Caco-2 (cell line): ENCODE data around the gene SIAH2. TPM values are rescaled to one million over a fixed set of nuclear protein-coding genes. Genes with fewer than 3 reads are reported as not detected.

Experiments used
- BruUV-seq: library from RNA; stranded (reverse); fragments of 400-500 nt; replicated peaks from 2 replicates; lab custom pipeline; 2021; lab: Mats Ljungman, UMichigan
- CTCF ChIA-PET: fragments of 300-600 bp; sonication (Branson Sonifier 250); formaldehyde crosslinking; loops from one replicate; lab custom pipeline; 2022; ENCODE audit warnings: antibody characterized with exemption; lab: Charles Lee
- POLR2A ChIA-PET: fragments of 300-600 bp; sonication (Branson Sonifier 250); formaldehyde crosslinking; loops from one replicate; lab custom pipeline; 2022; ENCODE audit warnings: antibody characterized with exemption; lab: Charles Lee
- DNase-seq, 2 experiments: peaks; one replicate each; pipeline versions ENCODE4 v3.0.0 to v3.0.0-alpha.2; 2020 to 2022
- H3K27me3 ChIP-seq: replicated peaks from 2 replicates; pipeline ENCODE4 v1.6.0; 2011; ENCODE audit warnings: low read length; ENCODE audit not compliant: control insufficient read depth, insufficient read depth
- H3K36me3 ChIP-seq: 2 replicates; pipeline ENCODE4 v1.5.1; 2011; ENCODE audit warnings: low read length; ENCODE audit not compliant: control insufficient read depth, insufficient read depth
- H3K4me1 ChIP-seq: fragments of 250-450 bp; sonication (Bioruptor Pico); 2 replicates; pipeline ENCODE4 v1.5.1; 2020; ENCODE audit warnings: mild to moderate bottlenecking
- H3K4me3 ChIP-seq: 2 replicates; pipeline ENCODE4 v1.5.1; 2011; ENCODE audit warnings: low read depth, mild to moderate bottlenecking, control low read depth, low read length
- H3K9me3 ChIP-seq: fragments of 250-450 bp; sonication (Bioruptor Pico); 2 replicates; pipeline ENCODE4 v1.5.1; 2020; ENCODE audit warnings: mild to moderate bottlenecking, moderate library complexity
- H3K27ac Mint-ChIP-seq: one replicate; pipeline ENCODE4 v1.8.0; 2022; ENCODE audit warnings: mixed read lengths; ENCODE audit not compliant: unreplicated experiment
- H3K27me3 Mint-ChIP-seq: one replicate; pipeline ENCODE4 v1.8.0; 2022; ENCODE audit warnings: mixed read lengths; ENCODE audit not compliant: insufficient read depth, unreplicated experiment
- H3K36me3 Mint-ChIP-seq: one replicate; pipeline ENCODE4 v1.8.0; 2022; ENCODE audit warnings: mild to moderate bottlenecking, mixed read lengths; ENCODE audit not compliant: insufficient read depth, unreplicated experiment
- H3K4me1 Mint-ChIP-seq: one replicate; pipeline ENCODE4 v1.8.0; 2022; ENCODE audit warnings: low read depth, mixed read lengths; ENCODE audit not compliant: unreplicated experiment
- H3K4me3 Mint-ChIP-seq: one replicate; pipeline ENCODE4 v1.8.0; 2022; ENCODE audit warnings: mild to moderate bottlenecking, moderate library complexity, mixed read lengths; ENCODE audit not compliant: unreplicated experiment
- H3K9me3 Mint-ChIP-seq: one replicate; pipeline ENCODE4 v1.8.0; 2022; ENCODE audit warnings: mixed read lengths; ENCODE audit not compliant: unreplicated experiment
- intact Hi-C: fragments of 100-400 bp; cut with micrococcal nuclease; formaldehyde crosslinking; loops from one replicate; pipeline ENCODE4 v1.10.0; 2022; ENCODE audit not compliant: unreplicated experiment
- total RNA-seq: library from RNA; stranded (reverse); gene quantifications from 2 replicates; pipeline ENCODE4 v1.2.3, GENCODE V29; 2022
- TF ChIP-seq, protein P1 (sequence below), 2 experiments: fragments of 200-600 bp in 1 of 2; IDR thresholded peaks; 1 replicate in 1 of 2; 2 replicates in 1 of 2; pipeline versions ENCODE4 v1.5.1 to v1.8.0; 2011 to 2022; ENCODE audit warnings: antibody characterized with exemption in 1 of 2, control low read depth in 1 of 2, inconsistent platforms in 1 of 2, low read depth in 1 of 2, low read length in 1 of 2, mild to moderate bottlenecking in 1 of 2, moderate library complexity in 1 of 2; ENCODE audit not compliant: insufficient read depth in 1 of 2, severe bottlenecking in 1 of 2, unreplicated experiment in 1 of 2

Gene SIAH2
- total RNA-seq, 1 experiment from 2014 or later = 25.6 TPM

DNA sequence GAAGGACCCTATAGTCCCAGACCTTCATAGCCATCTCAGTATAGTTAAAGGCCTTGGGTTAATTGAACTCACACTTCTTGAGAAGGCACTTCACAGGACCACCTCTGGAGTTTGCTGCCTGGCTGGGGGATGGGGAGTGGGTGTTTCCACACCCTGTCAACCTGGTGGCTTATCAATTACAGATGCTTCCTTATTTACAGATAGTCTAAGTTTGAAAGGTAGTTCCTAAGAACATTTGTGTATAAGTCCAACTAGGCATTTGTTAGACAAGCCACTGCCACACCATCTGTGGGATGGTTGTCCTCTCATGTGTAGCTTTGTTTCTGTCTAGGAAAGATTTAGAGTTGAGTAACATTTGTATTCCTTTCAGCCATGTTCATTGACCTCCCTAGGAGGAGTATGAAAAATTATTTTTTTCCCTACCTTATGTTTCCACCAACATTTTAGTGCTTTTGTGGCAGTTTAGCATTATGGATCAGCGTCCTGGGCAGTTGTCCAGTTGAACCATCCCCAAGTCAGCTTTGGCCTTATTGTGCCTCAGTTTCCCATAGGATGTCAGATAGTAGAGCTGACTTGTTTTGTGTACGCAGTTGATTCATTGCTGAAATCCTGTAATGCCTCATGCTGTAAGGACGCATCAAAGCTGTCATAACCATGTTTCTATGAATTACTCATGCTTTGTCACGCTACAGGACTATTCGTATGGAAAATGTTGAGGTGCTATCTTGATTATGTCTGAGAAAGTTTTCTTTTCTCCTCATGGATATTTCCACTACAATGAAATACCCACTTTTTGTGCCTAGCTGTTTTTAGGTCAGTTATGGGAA is 21.2 kb upstream of the SIAH2 start:
- CTCF ChIA-PET = no interaction called here
- no peaks in the 10 kb centered on the region for H3K4me1 Mint-ChIP-seq
- no peaks in the 10 kb centered on the region for H3K36me3 Mint-ChIP-seq
- POLR2A ChIA-PET = interaction anchor here (0.6 kb wide), 1 partner anchor 20 kb away, joined by 3 read pairs; no protein-coding TSS in a partner anchor
- Histone ChIP-seq H3K4me3 (no peak overlapping the region), H3K36me3 (no peaks in the 10 kb centered on the region), H3K27me3 (no peaks in the 10 kb centered on the region), H3K4me1 (no peaks in the 10 kb centered on the region), H3K9me3 (no peaks in the 10 kb centered on the region)
- TF ChIP-seq, protein P1, sequence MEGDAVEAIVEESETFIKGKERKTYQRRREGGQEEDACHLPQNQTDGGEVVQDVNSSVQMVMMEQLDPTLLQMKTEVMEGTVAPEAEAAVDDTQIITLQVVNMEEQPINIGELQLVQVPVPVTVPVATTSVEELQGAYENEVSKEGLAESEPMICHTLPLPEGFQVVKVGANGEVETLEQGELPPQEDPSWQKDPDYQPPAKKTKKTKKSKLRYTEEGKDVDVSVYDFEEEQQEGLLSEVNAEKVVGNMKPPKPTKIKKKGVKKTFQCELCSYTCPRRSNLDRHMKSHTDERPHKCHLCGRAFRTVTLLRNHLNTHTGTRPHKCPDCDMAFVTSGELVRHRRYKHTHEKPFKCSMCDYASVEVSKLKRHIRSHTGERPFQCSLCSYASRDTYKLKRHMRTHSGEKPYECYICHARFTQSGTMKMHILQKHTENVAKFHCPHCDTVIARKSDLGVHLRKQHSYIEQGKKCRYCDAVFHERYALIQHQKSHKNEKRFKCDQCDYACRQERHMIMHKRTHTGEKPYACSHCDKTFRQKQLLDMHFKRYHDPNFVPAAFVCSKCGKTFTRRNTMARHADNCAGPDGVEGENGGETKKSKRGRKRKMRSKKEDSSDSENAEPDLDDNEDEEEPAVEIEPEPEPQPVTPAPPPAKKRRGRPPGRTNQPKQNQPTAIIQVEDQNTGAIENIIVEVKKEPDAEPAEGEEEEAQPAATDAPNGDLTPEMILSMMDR (IDR thresholded peaks at IDR 0.05; ENCODE audit: insufficient read depth in 1 of 2, low read depth in 1 of 2, low read length in 1 of 2, severe bottlenecking in 1 of 2, unreplicated experiment in 1 of 2) = no peak
- no peak overlapping the region for H3K4me3 Mint-ChIP-seq
- BruUV-seq = no TSS peak
- H3K27me3 Mint-ChIP-seq = peaks cover 3% of the 10 kb centered on the region
- DNase-seq = no peak
- H3K27ac Mint-ChIP-seq = no peak overlapping the region
- intact Hi-C loops = loop anchor here (10.0 kb wide), 1 partner anchor 301 kb away; the partner anchor contains the start of gene MED12L
- no peaks in the 10 kb centered on the region for H3K9me3 Mint-ChIP-seq

DNA sequence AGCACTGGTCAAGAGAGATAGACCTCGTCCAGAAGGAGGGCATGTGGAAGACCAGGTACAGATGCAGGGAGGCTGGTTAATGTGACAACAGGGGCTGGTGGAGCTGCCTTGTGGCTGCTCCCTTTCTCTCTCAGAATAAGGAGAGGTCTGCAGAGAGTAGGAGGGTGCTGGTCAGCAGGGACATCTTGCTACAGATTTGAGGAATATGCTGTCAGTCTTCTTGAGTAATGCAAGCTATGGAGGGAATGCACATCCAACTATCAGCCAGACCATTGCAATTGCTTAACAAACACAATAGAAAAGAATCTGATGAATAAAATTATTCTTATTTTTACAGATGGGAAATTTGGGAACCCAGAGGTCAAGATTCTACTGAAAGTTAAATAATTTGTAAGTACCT is 20.3 kb upstream of the SIAH2 start:
- ChIA-PET POLR2A (interaction anchor here (0.6 kb wide), 1 partner anchor 19 kb away, joined by 3 read pairs; no protein-coding TSS in a partner anchor), CTCF (no interaction called here)
- Mint-ChIP-seq H3K27ac (no peak overlapping the region), H3K4me1 (no peaks in the 10 kb centered on the region), H3K9me3 (no peaks in the 10 kb centered on the region), H3K4me3 (no peak overlapping the region), H3K36me3 (no peaks in the 10 kb centered on the region), H3K27me3 (peaks cover 3% of the 10 kb centered on the region)
- intact Hi-C loops = loop anchor here (10.0 kb wide), 1 partner anchor 301 kb away; the partner anchor contains the start of gene MED12L
- Histone ChIP-seq H3K9me3 (no peaks in the 10 kb centered on the region), H3K4me1 (no peaks in the 10 kb centered on the region), H3K4me3 (no peak overlapping the region), H3K27me3 (no peaks in the 10 kb centered on the region), H3K36me3 (no peaks in the 10 kb centered on the region)
- no TSS peak for BruUV-seq
- TF ChIP-seq, protein P1 (IDR thresholded peaks at IDR 0.05; ENCODE audit: insufficient read depth in 1 of 2, low read depth in 1 of 2, low read length in 1 of 2, severe bottlenecking in 1 of 2, unreplicated experiment in 1 of 2) = no peak
- DNase-seq = no peak

DNA sequence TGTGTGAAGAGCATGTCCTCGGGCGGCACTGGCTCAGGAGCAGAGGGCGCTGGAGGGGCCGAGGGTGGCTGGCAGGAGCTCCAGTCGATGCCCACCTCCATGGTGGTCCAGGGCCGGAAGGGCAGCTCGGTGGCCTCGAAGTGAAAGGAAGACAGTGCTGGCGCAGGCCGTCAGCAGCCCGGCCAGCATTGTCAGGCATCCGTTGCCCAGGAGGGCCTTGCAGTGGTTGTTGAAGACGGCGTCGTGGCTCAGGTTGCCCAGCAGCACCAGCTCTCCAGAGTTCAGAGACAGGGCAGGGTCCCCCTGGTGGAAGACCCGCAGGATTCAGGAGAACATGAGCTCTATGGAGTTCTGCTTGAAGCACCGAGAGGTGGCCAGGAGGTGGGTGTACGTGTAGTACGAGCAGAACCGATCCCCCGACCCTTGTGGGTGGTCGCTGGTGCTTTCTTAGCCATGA is 16.5 kb upstream of the SIAH2 start:
- ChIA-PET CTCF (interaction anchor here (0.8 to 1.4 kb wide), 8 partner anchors 9 to 76 kb away, joined by 3 to 9 read pairs (median 4); partner anchors contain the start of gene ERICH6), POLR2A (no interaction called here)
- peak; percentile 45 to 50 for DNase-seq
- peaks cover 3% of the 10 kb centered on the region for H3K27me3 Mint-ChIP-seq
- Histone ChIP-seq H3K4me1 (no peaks in the 10 kb centered on the region), H3K9me3 (no peaks in the 10 kb centered on the region), H3K27me3 (no peaks in the 10 kb centered on the region), H3K36me3 (no peaks in the 10 kb centered on the region), H3K4me3 (no peak overlapping the region)
- no peaks in the 10 kb centered on the region for H3K9me3 Mint-ChIP-seq
- H3K36me3 Mint-ChIP-seq = no peaks in the 10 kb centered on the region
- H3K4me3 Mint-ChIP-seq = no peak overlapping the region
- H3K27ac Mint-ChIP-seq = no peak overlapping the region
- TF ChIP-seq, protein P1 (IDR thresholded peaks at IDR 0.05; ENCODE audit: insufficient read depth in 1 of 2, low read depth in 1 of 2, low read length in 1 of 2, severe bottlenecking in 1 of 2, unreplicated experiment in 1 of 2) = peak in 1 of 2 experiments; percentile 59
- H3K4me1 Mint-ChIP-seq = no peaks in the 10 kb centered on the region
- intact Hi-C loops = loop anchor here (1.0 kb wide), 1 partner anchor 58 kb away; no protein-coding TSS in a partner anchor
- BruUV-seq = no TSS peak
